HG03575 (cell line): ENCODE measurements around the gene SLC25A36.
A peak's percentile ranks its signal among the peaks of the same experiment; 100 is the strongest.
"Not testable (repeated sequence)": the region's sequence is repeated elsewhere in the genome, so short reads cannot be mapped to it uniquely, and the experiment has no call there.

Experiments
- ATAC-seq: cut with Tn5 transposase; IDR thresholded peaks from one replicate; pipeline ENCODE4 v1.9.1; 2021; ENCODE audit not compliant: unreplicated experiment, insufficient number of reproducible peaks, low FRiP score; ENCODE audit errors: extremely low read depth

SLC25A36 gene

DNA sequence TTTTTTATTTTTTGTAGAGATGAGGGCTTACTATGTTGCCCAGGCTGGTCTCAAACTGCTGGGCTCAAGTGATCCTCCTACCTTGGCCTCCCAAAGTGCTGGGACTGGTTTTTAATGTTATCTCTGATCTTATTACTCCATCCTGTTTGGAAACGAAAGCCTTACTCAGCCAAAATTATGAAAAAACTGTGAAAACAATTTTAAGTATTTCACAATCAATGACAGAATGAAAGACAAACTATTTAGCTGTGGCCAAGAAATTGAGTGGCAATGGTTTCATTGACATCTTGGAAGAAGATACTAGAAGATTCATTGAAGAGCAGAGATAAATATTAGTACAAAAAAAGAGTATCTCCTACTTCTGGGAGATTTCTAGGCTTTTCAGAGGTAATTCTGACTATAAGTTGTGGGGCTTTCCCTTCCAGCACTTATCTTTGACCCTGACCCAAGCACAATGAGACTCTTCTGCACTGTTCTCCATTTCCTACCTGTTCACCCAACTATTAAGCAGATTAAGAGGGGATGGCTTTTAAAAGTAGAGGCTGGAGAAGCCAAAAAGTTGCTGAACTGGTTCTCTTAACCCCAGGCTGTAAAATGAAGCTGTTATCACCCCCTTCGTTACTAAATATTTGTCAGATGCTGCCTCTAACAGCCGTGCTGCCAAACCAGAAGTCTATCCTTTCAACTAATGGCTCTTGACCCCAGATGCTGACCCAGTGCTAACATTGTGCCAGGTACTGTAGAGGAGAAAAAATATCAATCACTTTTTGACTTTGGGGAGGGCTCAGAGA lies 14.2 kb upstream of the SLC25A36 start:
- no peak for ATAC-seq

GRCh38 chr3:140929446-140929845 lies 12.2 kb upstream of the SLC25A36 start:
- ATAC-seq, result no peak

- ATAC-seq, result no peak
These were observed 10.6 kb upstream of the SLC25A36 start for GRCh38 chr3:140931016-140931454.

GRCh38 chr3:140931801-140932200 lies 9.8 kb upstream of the SLC25A36 start:
- ATAC-seq, result no peak

- ATAC-seq, result no peak
These were observed 8.5 kb upstream of the SLC25A36 start for GRCh38 chr3:140933109-140933508.

GRCh38 chr3:140933552-140933951 lies 8.1 kb upstream of the SLC25A36 start:
- no peak for ATAC-seq

- not testable (repeated sequence) for ATAC-seq
These were observed 2.3 kb upstream of the SLC25A36 start for GRCh38 chr3:140939305-140939704.

DNA sequence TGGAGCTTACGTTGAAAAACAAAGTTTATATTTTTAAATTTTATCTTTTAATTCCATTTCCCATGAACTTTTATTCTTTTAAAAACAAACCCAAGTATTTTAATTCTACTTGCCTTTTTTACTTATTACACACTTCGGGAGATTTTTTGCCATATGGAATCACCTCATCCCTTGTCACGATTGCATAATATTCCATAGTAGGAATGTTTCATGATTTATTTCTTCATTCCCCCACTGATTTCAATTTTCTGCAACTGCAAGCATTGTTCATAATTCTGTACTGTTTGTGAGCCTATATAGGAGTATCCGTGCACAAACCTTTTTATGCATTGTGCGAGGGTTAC lies 574 bp upstream of the SLC25A36 start:
- no peak for ATAC-seq

- peak; percentile 31 for ATAC-seq
These were observed 827 bp downstream of the SLC25A36 start for GRCh38 chr3:140942221-140943104.

DNA sequence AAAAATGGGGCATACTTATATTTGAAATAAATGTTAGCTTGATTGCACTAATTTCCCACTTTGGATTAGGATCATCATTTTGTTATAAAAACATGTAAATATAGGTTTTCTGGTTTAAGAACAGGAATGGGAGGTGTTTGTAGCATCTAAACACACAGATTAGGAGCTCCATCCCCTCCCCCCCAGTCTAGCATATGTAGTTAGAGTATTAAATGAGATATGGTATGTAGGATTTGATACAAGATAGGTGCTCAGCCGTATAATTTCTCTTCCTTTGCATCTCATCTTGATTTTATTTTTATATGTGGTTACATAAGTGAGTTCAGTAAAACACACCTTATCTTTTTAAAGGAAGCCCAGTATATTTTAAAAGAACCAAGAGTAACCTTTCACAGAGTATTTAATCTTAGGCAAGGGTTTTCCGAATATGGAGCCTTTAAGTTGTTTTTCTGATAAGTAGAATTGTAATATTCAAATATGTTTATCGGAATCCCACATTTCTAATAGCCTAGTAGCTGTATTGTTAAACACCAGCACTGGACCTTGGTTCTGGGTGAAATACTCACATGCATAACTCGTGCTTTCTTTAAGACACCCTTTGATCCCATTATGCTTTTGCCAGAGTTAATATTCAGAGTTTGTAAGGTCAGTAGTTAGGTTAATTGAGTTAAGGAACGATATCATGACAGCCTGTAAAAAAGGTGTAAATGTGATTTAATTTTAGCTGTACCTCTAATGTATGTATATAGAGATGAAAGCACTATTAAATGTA lies 2.3 kb downstream of the SLC25A36 start:
- ATAC-seq, result no peak

DNA sequence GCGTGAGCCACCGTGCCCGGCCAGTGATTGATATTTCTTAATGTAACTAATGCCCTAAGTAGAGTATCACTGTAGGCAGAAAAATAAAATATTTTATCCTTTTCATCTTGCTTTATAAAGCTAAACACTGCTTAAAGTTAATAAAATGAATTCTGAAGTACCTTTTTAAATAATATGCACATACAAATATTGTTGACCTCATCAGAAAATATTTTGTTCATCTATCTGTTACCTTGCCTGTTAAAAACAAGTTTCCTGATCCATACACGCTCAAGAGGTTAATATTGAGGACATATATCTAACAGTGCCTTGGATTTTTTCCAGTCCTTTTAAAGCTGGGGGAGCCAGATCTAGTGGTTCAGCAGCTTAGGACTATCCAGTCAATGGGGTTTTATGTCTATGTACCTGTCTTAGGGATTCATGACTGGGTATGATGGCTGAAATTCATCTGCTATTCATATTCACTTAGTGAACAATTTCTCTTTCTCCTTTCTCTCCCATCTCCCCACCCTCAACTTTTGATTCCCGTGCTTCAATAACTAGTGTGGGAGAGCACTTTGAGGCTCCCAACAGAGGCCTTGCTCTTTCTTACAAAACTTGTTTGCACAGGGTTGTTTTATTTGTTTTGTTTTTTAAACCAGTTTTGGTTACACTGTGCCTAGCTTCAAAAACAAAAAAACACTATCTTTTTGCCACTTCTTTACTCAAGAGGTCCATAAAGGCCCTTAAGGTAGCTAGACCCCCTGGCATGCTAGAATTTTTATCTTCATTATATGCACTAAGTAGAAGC lies 7.0 kb downstream of the SLC25A36 start:
- ATAC-seq, result no peak

- no peak for ATAC-seq
These were observed 8.5 kb downstream of the SLC25A36 start for GRCh38 chr3:140950144-140950543.

GRCh38 chr3:140950863-140951262 lies 9.2 kb downstream of the SLC25A36 start:
- no peak for ATAC-seq

- ATAC-seq, result not testable (repeated sequence)
These were observed 10.1 kb downstream of the SLC25A36 start for GRCh38 chr3:140951750-140952149.

GRCh38 chr3:140953028-140953960 lies 11.7 kb downstream of the SLC25A36 start:
- no peak for ATAC-seq

DNA sequence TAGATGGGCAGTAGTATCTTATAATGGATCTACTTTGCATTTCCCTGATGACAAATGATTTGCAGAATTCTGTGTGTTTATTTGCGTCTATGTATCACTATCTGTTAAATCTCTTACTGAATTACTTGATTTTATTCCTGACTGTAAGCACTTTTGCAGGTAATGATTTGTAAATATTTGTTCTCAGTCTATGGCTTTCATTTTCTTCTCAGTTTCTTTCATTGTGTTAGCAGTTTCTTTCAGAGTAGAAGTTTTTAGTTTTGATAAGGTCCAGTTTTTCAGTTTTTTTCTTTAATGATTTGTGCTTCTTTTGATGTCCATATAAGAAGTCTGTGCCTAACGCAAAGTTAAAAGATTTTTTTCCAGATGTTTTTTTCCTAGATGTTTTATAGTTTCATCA lies 12.9 kb downstream of the SLC25A36 start:
- ATAC-seq, result no peak

DNA sequence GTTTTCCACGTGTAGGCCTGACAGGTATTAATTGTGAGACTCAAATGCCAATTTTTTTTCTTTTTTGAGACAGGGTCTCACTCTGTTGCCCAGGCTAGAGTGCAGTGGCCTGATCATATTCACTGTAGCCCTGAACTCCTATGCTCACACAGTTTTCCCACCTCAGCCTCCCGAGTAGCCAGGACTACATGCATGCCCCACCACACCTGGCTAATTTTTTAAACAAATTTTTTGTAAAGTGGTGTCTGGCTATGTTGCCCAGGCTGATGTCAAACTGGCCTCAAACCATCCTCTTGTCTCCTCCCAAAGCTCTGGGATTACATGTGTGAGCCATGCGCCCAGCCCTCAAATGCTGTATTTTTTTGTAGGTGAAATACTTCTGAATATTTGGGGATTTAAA lies 14.0 kb downstream of the SLC25A36 start:
- no peak for ATAC-seq
